Gastrocnemius medialis (tissue), 4 donors: ENCODE data around the gene OOSP1.

Source experiments
- CTCF ChIP-seq, 5 experiments: fragments of 450-650 bp in 3 of 5; fragments of 200-600 bp in 2 of 5; sonication (generic) in 2 of 5; IDR thresholded peaks in 4 of 5; conservative IDR thresholded peaks in 1 of 5; 1 replicate in 4 of 5; 2 replicates in 1 of 5; pipeline ENCODE4 v1.5.1; 2016 to 2019; ENCODE audit warnings: antibody characterized with exemption in 5 of 5, mild to moderate bottlenecking in 3 of 5, moderate library complexity in 3 of 5
- POLR2A ChIP-seq, 2 donors: fragments of 450-650 bp; IDR thresholded peaks; one replicate each; pipeline ENCODE4 v1.6.1; 2017; ENCODE audit warnings: antibody characterized with exemption in 2 of 2, mild to moderate bottlenecking in 2 of 2, moderate library complexity in 2 of 2

DNA sequence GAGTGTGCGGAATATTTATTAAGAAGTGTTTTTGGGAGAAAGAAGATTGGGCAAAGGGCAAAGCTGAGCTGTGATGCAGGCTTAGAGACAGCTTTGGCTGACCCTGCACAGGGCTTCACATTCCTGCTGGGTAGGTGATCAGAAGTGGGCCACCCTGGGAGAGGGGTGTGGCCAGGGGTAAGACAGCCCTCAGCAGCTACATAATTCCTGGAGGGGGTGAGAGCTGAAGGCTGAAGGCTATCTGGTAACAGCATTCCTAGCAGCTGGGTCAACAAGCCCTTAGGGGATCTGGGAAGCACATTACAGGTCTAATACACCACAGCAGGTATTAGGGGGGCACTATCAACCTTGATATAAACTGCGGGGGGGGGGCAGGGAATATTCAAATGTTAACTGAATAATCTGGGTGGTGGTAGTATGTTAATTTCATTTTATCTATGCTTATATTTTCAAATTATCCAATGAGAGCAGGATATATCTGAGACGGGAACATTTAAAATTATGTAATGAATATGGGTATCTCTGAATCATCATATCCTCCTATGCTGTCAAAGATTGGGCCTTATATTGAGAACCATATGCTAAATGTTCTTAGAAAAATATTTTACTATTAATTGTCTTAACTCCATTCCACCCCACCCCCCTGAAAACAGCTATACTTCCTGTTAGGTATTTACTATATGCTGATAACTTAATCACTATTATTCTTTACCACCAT lies 5.9 kb downstream of the OOSP1 start:
- TF ChIP-seq POLR2A (IDR thresholded peaks at IDR 0.05) = no peak
- TF ChIP-seq CTCF (IDR thresholded peaks at IDR 0.05 in 4 of 5, conservative IDR thresholded peaks at IDR 0.05 in 1 of 5) = no peak
